ENCODE data around the gene SIGLEC1. TPM values are rescaled to one million over a fixed set of nuclear protein-coding genes. Genes with fewer than 3 reads are reported as not detected.

Gene SIGLEC1
- total and polyA plus RNA-seq, 2 of the 8 experiments (the other 6 are each of a cell fraction or from before 2014, with no cell fraction given) = 0.02 TPM; not detected in 1

- FAIRE-seq = no peak
- H3K14ac ChIP-seq (ENCODE audit: insufficient read length) = no peak overlapping the region
- H3K4ac ChIP-seq (replicated peaks; ENCODE audit: insufficient read length, low read depth, low read length) = no peak overlapping the region
- TF ChIP-seq RFX5 (IDR thresholded peaks at IDR 0.05; ENCODE audit: borderline replicate concordance, low read depth, low read length) (no peak), FOSL1 (IDR thresholded peaks at IDR 0.05; ENCODE audit: insufficient read depth, low read depth, low read length) (no peak), EGR1 (IDR thresholded peaks at IDR 0.05; ENCODE audit: borderline replicate concordance, low read depth, low read length) (no peak), ATF2 (IDR thresholded peaks at IDR 0.05; ENCODE audit: low read length) (no peak), SP1 (IDR thresholded peaks at IDR 0.05; ENCODE audit: low read depth, low read length) (no peak), RNF2 (IDR thresholded peaks at IDR 0.05; ENCODE audit: borderline replicate concordance, low read depth, low read length, missing control alignments, poor library complexity, severe bottlenecking) (no peak), TAF1 (IDR thresholded peaks at IDR 0.05; ENCODE audit: low read depth, low read length) (no peak), CTCF (IDR thresholded peaks at IDR 0.05; ENCODE audit: control extremely low read depth in 1 of 3, insufficient read depth in 1 of 3, low read depth in 1 of 3, low read length in 3 of 3) (peak; percentile 5 to 14 (median 8); a peak in 3 of 4 replicates), BRCA1 (IDR thresholded peaks at IDR 0.05; ENCODE audit: low read depth, low read length) (no peak)
Observed at GRCh38 chr20:3686867-3687321, 25.5 kb downstream of the SIGLEC1 start.

More at GRCh38 chr20:3686867-3687321, 25.5 kb downstream of the SIGLEC1 start:
- ChIA-PET CTCF (ENCODE audit: partially characterized antibody) (interaction anchor here (0.9 to 45.1 kb wide), 10 partner anchors 0 to 385 kb away, joined by 3 to 1432 read pairs (median 6); partner anchors contain the start of genes ADAM33 and SIGLEC1), POLR2A (ENCODE audit: partially characterized antibody) (no interaction called here)
- H3K23ac ChIP-seq (ENCODE audit: insufficient read length) = no peak overlapping the region
- 0 out of 2 replicates have a peak overlapping the region, but pooled peaks have one; percentile 25 for H2BK15ac ChIP-seq (ENCODE audit: low read length)
- no peak overlapping the region for H3K9ac ChIP-seq (replicated peaks in 1 of 4; ENCODE audit: extremely low read depth in 1 of 4, low read depth in 3 of 4, low read length in 3 of 4)
- no peak overlapping the region for H4K91ac ChIP-seq (replicated peaks; ENCODE audit: insufficient read length, low read length)
- peaks cover 3 to 10% (median 5%) of the 10 kb centered on the region in 4 experiments for H3K4me1 ChIP-seq (replicated peaks in 1 of 4; ENCODE audit: control insufficient read depth in 3 of 4, insufficient read depth in 4 of 4, low read length in 3 of 4)
- peak overlapping the region; percentile 50; the same call in 1 of the 2 replicates for H2BK12ac ChIP-seq (ENCODE audit: low read depth, low read length)
- H2BK120ac ChIP-seq (replicated peaks; ENCODE audit: low read depth, low read length) = no peak overlapping the region
- no peak overlapping the region for H2AFZ ChIP-seq (ENCODE audit: low read length)
- no peaks in the 10 kb centered on the region for H4K20me1 ChIP-seq (replicated peaks in 1 of 2; ENCODE audit: control insufficient read depth in 1 of 2, insufficient read depth in 2 of 2, low read length in 2 of 2)
- H2AK5ac ChIP-seq (ENCODE audit: low read depth, low read length) = no peak overlapping the region
- WGBS, 2 experiments (ENCODE audit: extremely low coverage in 1 of 2, insufficient coverage in 1 of 2, insufficient read length in 1 of 2, insufficient replicate concordance in 2 of 2, low coverage in 1 of 2, low lambda C conversion rate in 2 of 2, missing lambda C conversion rate in 1 of 2) = 83% methylated on average over 9 of the region's 9 CpGs; no CpG with 5 or more reads in 1 of the 2 experiments
- no peaks in the 10 kb centered on the region for H3K79me1 ChIP-seq (ENCODE audit: low read depth, low read length)
- no peaks in the 10 kb centered on the region for H3K36me3 ChIP-seq (ENCODE audit: control insufficient read depth in 2 of 4, insufficient read depth in 4 of 4, low read length in 3 of 4)
- H3K79me2 ChIP-seq (ENCODE audit: control insufficient read depth in 1 of 2, insufficient read depth in 2 of 2, low read length in 2 of 2) = no peaks in the 10 kb centered on the region
- H3K23me2 ChIP-seq (ENCODE audit: low read depth, low read length) = peaks cover 4% of the 10 kb centered on the region
- H2BK20ac ChIP-seq (ENCODE audit: low read length) = no peak overlapping the region
- no peak overlapping the region; the same call in 1 of the 2 replicates for H4K8ac ChIP-seq (ENCODE audit: extremely low read depth, insufficient read depth, low read length)
- no peak overlapping the region; the same call in 1 of the 2 replicates for H3K18ac ChIP-seq (ENCODE audit: extremely low read depth, low read length)
- no peak overlapping the region for H4K5ac ChIP-seq (ENCODE audit: insufficient read length, low read depth, low read length)
- peaks cover 0 to 9% (median 7%) of the 10 kb centered on the region in 4 experiments; a peak in 6 of 7 replicates for H3K27me3 ChIP-seq (replicated peaks in 1 of 4; ENCODE audit: control insufficient read depth in 3 of 4, extremely low read depth in 1 of 4, insufficient read depth in 3 of 4, low read length in 3 of 4)
- H2BK5ac ChIP-seq (ENCODE audit: low read depth, low read length) = no peak overlapping the region
- no peak for DNase-seq (ENCODE audit: low read depth in 1 of 2, low spot score in 2 of 2)
- H3K56ac ChIP-seq (replicated peaks; ENCODE audit: insufficient read length, low read depth, low read length) = no peak overlapping the region
- no peak overlapping the region for H3K4me3 ChIP-seq (ENCODE audit: extremely low read depth in 1 of 4, insufficient read depth in 2 of 4, low read depth in 3 of 4, low read length in 4 of 4)
- H3K27ac ChIP-seq (ENCODE audit: low read depth, low read length) = no peak overlapping the region
- H3K4me2 ChIP-seq (ENCODE audit: insufficient read depth in 1 of 2, low read depth in 2 of 2, low read length in 2 of 2) = no peak overlapping the region
- no peaks in the 10 kb centered on the region for H3K9me3 ChIP-seq (ENCODE audit: insufficient read depth in 2 of 2, low read depth in 1 of 2, low read length in 1 of 2)

Data from H1 (cell line).